GM12872 (cell line): ENCODE measurements around the gene SURF1.

Source experiments
- TF ChIP-seq, protein P1 (sequence below): IDR thresholded peaks from 3 replicates; pipeline ENCODE4 v1.5.1; 2011; ENCODE audit warnings: low read depth, mild to moderate bottlenecking, low read length, moderate library complexity; ENCODE audit not compliant: insufficient read depth

SURF1 gene

DNA sequence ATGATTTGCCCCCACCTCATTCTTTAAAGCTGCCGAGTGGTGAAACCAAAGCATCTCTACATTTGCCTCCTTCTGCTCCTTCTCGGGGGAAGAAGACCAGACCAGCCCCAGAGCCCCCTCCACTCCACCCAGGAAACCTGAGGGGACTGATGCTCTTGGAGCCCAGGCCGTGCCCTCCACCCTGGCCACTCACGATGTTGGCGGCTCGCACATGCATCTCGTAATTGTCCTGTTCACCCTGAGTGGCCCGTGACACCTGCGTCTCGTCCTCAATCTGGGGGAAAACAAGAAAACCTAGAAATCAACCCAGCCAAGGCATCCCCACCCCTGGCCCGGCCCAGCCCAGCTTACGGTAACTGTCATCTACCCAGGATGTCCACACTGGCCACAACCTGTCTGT, 11.3 kb downstream of the SURF1 start:
- TF ChIP-seq, protein P1, sequence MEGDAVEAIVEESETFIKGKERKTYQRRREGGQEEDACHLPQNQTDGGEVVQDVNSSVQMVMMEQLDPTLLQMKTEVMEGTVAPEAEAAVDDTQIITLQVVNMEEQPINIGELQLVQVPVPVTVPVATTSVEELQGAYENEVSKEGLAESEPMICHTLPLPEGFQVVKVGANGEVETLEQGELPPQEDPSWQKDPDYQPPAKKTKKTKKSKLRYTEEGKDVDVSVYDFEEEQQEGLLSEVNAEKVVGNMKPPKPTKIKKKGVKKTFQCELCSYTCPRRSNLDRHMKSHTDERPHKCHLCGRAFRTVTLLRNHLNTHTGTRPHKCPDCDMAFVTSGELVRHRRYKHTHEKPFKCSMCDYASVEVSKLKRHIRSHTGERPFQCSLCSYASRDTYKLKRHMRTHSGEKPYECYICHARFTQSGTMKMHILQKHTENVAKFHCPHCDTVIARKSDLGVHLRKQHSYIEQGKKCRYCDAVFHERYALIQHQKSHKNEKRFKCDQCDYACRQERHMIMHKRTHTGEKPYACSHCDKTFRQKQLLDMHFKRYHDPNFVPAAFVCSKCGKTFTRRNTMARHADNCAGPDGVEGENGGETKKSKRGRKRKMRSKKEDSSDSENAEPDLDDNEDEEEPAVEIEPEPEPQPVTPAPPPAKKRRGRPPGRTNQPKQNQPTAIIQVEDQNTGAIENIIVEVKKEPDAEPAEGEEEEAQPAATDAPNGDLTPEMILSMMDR: no peak

DNA sequence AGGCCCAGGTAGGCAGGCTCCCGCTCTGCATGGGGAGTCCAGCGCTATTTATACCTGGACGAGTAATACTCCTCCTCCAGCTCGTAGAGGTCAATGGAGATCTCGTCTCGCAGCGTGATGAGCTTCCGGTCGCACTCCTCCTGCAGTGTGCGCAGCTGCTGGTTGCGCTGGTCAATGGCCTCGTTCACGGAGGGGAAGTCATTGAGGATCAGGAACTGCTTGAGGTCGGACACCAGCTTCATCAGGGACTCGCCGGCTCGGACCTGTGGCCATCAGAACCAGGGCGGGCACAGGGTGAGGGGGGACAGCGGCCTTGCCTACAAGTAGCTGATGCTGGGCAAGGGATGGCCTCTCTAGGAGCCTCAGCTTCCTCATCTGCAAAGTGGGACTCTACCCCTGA, 12.2 kb downstream of the SURF1 start:
- TF ChIP-seq, protein P1: no peak

DNA sequence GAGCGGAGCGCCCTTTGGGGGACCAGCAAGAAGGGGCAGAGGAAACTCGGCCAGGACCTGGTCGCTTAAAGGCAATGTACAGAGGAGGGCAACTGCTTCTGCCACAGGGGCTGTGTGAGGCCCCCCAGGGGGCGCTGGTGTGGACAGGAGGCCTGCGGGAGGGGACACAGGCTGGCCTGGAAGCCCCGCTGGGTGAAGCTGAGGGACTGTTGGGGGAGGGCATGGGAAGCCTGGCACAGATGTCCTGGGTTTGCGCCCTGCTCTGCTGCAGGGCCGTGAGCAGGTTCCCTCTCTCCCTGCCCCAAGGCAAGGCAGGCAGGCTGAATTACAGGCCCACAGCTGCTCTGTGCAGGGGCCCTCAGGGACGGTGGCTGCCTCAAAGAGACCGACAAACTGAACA, 13.7 kb downstream of the SURF1 start:
- TF ChIP-seq, protein P1: peak; percentile 41; the same call in 2 of the 3 replicates

DNA sequence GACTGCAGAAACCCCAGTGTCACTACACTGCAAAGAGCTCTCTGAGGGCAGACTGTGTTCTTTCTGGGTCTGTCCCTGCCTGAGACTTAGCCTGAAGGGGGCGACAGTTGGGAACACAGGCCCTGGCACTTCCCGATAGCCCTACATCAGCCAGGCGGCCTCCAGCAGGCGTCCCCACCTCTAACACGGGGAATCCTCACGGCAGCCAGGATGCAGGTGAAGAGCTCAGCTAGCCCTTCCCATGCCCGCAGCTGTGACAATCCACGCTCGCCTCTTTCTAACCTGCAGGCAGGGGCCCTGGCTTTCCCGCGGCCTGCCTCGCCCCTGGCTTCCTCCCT, 14.2 kb downstream of the SURF1 start:
- TF ChIP-seq, protein P1: peak; percentile 34

DNA sequence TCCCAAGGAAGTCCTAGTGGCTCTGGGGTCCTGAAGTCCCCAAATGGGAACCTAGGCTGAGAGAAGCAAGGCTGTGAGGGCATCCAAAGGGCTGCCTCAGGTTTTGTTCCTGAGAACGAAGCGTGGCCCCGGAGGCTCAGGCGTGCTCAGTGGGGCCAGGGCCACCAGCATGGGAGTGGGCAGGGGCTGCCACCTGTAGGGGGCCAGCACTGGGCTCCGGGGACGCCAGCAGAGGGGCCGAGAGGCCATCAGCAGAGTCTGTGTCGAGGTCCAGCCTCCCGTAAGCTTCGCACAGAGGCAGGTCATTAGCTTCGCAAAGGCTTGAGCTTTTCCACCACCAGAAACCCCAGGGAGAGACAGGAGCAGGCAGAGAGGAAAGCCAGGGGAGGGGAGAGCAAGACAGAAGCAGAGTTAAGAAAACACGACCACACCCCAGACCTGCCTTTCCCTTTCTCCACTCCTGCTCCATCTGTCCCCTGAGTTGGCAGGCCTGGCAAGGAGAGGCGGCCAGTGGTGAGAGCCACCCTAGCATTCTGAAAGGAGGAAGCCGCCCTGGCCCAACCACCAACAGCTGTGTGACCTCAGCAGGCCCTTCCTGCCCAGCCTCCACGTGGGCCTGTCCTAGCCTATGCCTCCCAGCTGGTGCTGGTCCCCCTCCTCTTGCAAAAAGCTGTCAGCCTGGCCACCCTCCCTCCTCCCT, 14.8 kb downstream of the SURF1 start:
- TF ChIP-seq, protein P1: no peak

GRCh38 chr9:133340916-133341315, 15.4 kb downstream of the SURF1 start:
- TF ChIP-seq, protein P1: no peak

GRCh38 chr9:133340256-133340655, 16.0 kb downstream of the SURF1 start:
- TF ChIP-seq, protein P1: no peak
